ENCODE results near the gene PPT1. TPM values are rescaled to one million over a fixed set of nuclear protein-coding genes. Genes with fewer than 3 reads are reported as not detected.

PPT1 gene
- total and polyA plus RNA-seq, 2 of the 4 experiments (the other 2 are of a cell fraction): 22.7 to 55.4 TPM

- WGBS, 2 experiments (ENCODE audit: extremely low coverage in 2 of 2, insufficient read length in 1 of 2): no CpG with 5 or more reads among the region's 5 CpGs
- in situ Hi-C loops (cut with MboI; ENCODE audit: low sequenced_read_pairs): no loop called here
- H4K20me1 ChIP-seq (ENCODE audit: insufficient read depth, low read length): peaks cover 95% of the 10 kb centered on the region
Observed at GRCh38 chr1:40047769-40048168, 49.3 kb downstream of the PPT1 start.

More at GRCh38 chr1:40047769-40048168, 49.3 kb downstream of the PPT1 start:
- Histone ChIP-seq H2BK15ac (ENCODE audit: low read depth, low read length) (no peak overlapping the region), H3K9me1 (ENCODE audit: insufficient read depth, low read length) (peaks cover 16% of the 10 kb centered on the region), H2AK9ac (replicated peaks; ENCODE audit: low read depth, low read length, poor library complexity) (no peak overlapping the region), H2AK5ac (ENCODE audit: low read depth, low read length) (no peak overlapping the region), H3K9me3 (ENCODE audit: control insufficient read depth, insufficient read depth, low read length) (no peaks in the 10 kb centered on the region), H3K9ac (ENCODE audit: low read depth, low read length) (no peak overlapping the region), H2BK120ac (ENCODE audit: low read depth, low read length) (no peak overlapping the region), H3K27ac (ENCODE audit: insufficient read depth, low read length) (no peak overlapping the region), H3K56ac (ENCODE audit: extremely low read depth, insufficient read depth, low read length) (no peak overlapping the region), H4K5ac (ENCODE audit: low read depth, low read length) (no peak overlapping the region), H3K27me3 (ENCODE audit: control insufficient read depth, insufficient read depth, low read length) (no peaks in the 10 kb centered on the region), H3K4me1 (ENCODE audit: control insufficient read depth, insufficient read depth, low read length) (peaks cover 10% of the 10 kb centered on the region; the same call in 1 of the 2 replicates), H3K4me2 (ENCODE audit: low read depth, low read length) (no peak overlapping the region), H4K8ac (ENCODE audit: low read depth in 2 of 2, low read length in 2 of 2) (no peak overlapping the region), H3K23ac (ENCODE audit: low read depth, low read length) (no peak overlapping the region), H3K14ac (replicated peaks; ENCODE audit: low read depth, low read length) (no peak overlapping the region), H4K91ac (ENCODE audit: insufficient read depth, low read depth, low read length) (no peak overlapping the region), H3K79me1 (ENCODE audit: low read depth in 1 of 2, low read length in 2 of 2) (peaks cover 3 to 48% of the 10 kb centered on the region in 2 experiments; a peak in 2 of 4 replicates), H3K4ac (ENCODE audit: low read depth, low read length) (no peak overlapping the region), H2AFZ (replicated peaks; ENCODE audit: low read length, poor library complexity) (no peak overlapping the region), H3K18ac (ENCODE audit: low read depth, low read length) (no peak overlapping the region), H3K4me3 (ENCODE audit: insufficient read depth, low read depth, low read length) (no peak overlapping the region), H3K36me3 (ENCODE audit: control insufficient read depth, insufficient read depth, low read length) (peaks cover 12% of the 10 kb centered on the region), H2BK20ac (ENCODE audit: low read depth, low read length) (no peak overlapping the region), H2BK5ac (ENCODE audit: low read depth, low read length, poor library complexity, severe bottlenecking) (no peak overlapping the region)
- BruUV-seq (replicated peaks): no TSS peak
- intact Hi-C loops (cut with micrococcal nuclease): no loop called here
- DNase-seq (no peak), ATAC-seq (ENCODE audit: low read depth) (no peak)
- ChIA-PET POLR2A (ENCODE audit: unreplicated experiment) (no interaction called here), CTCF (interaction anchor here (0.6 to 1.0 kb wide), 3 partner anchors 9 to 503 kb away, joined by 3 to 5 read pairs (median 4); no protein-coding TSS in a partner anchor)
- no peak for TF ChIP-seq MAFK (IDR thresholded peaks at IDR 0.05; ENCODE audit: low read depth, low read length)
- no peak for TF ChIP-seq FOS (IDR thresholded peaks at IDR 0.05; ENCODE audit: low read depth, low read length)
- no peak for TF ChIP-seq RFX5 (IDR thresholded peaks at IDR 0.05; ENCODE audit: low read depth, low read length)
- dilution Hi-C loops (cut with HindIII; ENCODE audit: low sequenced_read_pairs, unreplicated experiment): no loop called here
